K562 (cell line): ENCODE data around the gene FXYD4. TPM values are rescaled to one million over a fixed set of nuclear protein-coding genes. Genes with fewer than 3 reads are reported as not detected.
A peak's percentile ranks its signal among the peaks of the same experiment; 100 is the strongest.

Source experiments
- AFF4 ChIP-seq: sonication (generic); formaldehyde crosslinking; IDR thresholded peaks from 2 replicates; pipeline ENCODE4 v1.8.0; 2023; ENCODE audit warnings: mild to moderate bottlenecking, missing genetic modification reagents
- CBX5 ChIP-seq: IDR thresholded peaks from 2 replicates; pipeline ENCODE4 v1.6.1; 2014; ENCODE audit warnings: low read depth, borderline replicate concordance
- CHCHD3 ChIP-seq: fragments of 250-450 bp; sonication (Bioruptor Pico); IDR thresholded peaks from 2 replicates; pipeline ENCODE4 v2.1.2; 2022; ENCODE audit warnings: mild to moderate bottlenecking
- CREM ChIP-seq: IDR thresholded peaks from 2 replicates; pipeline ENCODE4 v1.6.1; 2014; ENCODE audit warnings: antibody characterized with exemption, low read depth
- FIP1L1 ChIP-seq: fragments of 200-400 bp; formaldehyde crosslinking; IDR thresholded peaks from 2 replicates; pipeline ENCODE4 v1.6.1; 2018; ENCODE audit warnings: mild to moderate bottlenecking, low read depth, low read length; ENCODE audit not compliant: poor library complexity, severe bottlenecking
- FOXJ2 ChIP-seq: fragments of 200-800 bp; sonication (Bioruptor generic); IDR thresholded peaks from 2 replicates; pipeline ENCODE4 v1.6.1; 2016; ENCODE audit warnings: missing genetic modification characterization, missing compliant biosample characterization
- KAT8 ChIP-seq: fragments of 450-650 bp; IDR thresholded peaks from 2 replicates; pipeline ENCODE4 v1.6.1; 2016; ENCODE audit warnings: low read depth, mild to moderate bottlenecking
- MAFK ChIP-seq: IDR thresholded peaks from 2 replicates; pipeline ENCODE4 v1.6.1; 2011; ENCODE audit warnings: low read length, improper control_type of control experiment
- NONO ChIP-seq, 2 experiments: fragments of 200-400 bp in 1 of 2; fragments of 450-650 bp in 1 of 2; formaldehyde crosslinking in 1 of 2; IDR thresholded peaks; 2 replicates each; pipeline ENCODE4 v1.6.1; 2017; ENCODE audit warnings: low read depth in 2 of 2, mild to moderate bottlenecking in 2 of 2, moderate library complexity in 2 of 2, low read length in 1 of 2
- OTX1 ChIP-seq: fragments of 450-650 bp; formaldehyde crosslinking; IDR thresholded peaks from 2 replicates; pipeline ENCODE4 v1.4.0; 2022; ENCODE audit warnings: mild to moderate bottlenecking
- polyA plus RNA-seq, 8 experiments: library from polyadenylated mRNA; depleted of rRNA in 4 of 8; stranded (reverse) in 5 of 8; unstranded in 3 of 8; fragments of >200 nt; fragmentation: Nextera tagmentation in 2 of 8; fragmentation: Illumina TruSeq in 1 of 8; extraction: Ambion mirVana in 2 of 8; extraction: Trizol in 1 of 8; gene quantifications; 2 replicates each; pipeline versions ENCODE4 v1.2.1 to v1.2.3, GENCODE V29; 2011 to 2014; ENCODE audit warnings: inconsistent platforms in 1 of 8, missing spikeins in 1 of 8
- total RNA-seq, 7 experiments: library from RNA; depleted of rRNA in 6 of 7; stranded (reverse); fragments of >200 nt in 6 of 7; fragmentation: Illumina TruSeq in 2 of 7; extraction: Trizol in 2 of 7; gene quantifications; 2 replicates each; pipeline versions ENCODE4 v1.2.1 to v1.2.3, GENCODE V29; 2011 to 2021; ENCODE audit warnings: low replicate concordance in 1 of 7
- TF ChIP-seq, protein P1 (sequence below): fragments of 450-650 bp; IDR thresholded peaks from 2 replicates; pipeline ENCODE4 v1.6.1; 2016; ENCODE audit warnings: mild to moderate bottlenecking, moderate library complexity

FXYD4 gene
- total and polyA plus RNA-seq, 9 of the 15 experiments (the other 6 are each of a cell fraction or from before 2014, with no cell fraction given): not detected

GRCh38 chr10:43396061-43396927 lies 24.9 kb downstream of the FXYD4 start (continued):
- TF ChIP-seq, protein P1, sequence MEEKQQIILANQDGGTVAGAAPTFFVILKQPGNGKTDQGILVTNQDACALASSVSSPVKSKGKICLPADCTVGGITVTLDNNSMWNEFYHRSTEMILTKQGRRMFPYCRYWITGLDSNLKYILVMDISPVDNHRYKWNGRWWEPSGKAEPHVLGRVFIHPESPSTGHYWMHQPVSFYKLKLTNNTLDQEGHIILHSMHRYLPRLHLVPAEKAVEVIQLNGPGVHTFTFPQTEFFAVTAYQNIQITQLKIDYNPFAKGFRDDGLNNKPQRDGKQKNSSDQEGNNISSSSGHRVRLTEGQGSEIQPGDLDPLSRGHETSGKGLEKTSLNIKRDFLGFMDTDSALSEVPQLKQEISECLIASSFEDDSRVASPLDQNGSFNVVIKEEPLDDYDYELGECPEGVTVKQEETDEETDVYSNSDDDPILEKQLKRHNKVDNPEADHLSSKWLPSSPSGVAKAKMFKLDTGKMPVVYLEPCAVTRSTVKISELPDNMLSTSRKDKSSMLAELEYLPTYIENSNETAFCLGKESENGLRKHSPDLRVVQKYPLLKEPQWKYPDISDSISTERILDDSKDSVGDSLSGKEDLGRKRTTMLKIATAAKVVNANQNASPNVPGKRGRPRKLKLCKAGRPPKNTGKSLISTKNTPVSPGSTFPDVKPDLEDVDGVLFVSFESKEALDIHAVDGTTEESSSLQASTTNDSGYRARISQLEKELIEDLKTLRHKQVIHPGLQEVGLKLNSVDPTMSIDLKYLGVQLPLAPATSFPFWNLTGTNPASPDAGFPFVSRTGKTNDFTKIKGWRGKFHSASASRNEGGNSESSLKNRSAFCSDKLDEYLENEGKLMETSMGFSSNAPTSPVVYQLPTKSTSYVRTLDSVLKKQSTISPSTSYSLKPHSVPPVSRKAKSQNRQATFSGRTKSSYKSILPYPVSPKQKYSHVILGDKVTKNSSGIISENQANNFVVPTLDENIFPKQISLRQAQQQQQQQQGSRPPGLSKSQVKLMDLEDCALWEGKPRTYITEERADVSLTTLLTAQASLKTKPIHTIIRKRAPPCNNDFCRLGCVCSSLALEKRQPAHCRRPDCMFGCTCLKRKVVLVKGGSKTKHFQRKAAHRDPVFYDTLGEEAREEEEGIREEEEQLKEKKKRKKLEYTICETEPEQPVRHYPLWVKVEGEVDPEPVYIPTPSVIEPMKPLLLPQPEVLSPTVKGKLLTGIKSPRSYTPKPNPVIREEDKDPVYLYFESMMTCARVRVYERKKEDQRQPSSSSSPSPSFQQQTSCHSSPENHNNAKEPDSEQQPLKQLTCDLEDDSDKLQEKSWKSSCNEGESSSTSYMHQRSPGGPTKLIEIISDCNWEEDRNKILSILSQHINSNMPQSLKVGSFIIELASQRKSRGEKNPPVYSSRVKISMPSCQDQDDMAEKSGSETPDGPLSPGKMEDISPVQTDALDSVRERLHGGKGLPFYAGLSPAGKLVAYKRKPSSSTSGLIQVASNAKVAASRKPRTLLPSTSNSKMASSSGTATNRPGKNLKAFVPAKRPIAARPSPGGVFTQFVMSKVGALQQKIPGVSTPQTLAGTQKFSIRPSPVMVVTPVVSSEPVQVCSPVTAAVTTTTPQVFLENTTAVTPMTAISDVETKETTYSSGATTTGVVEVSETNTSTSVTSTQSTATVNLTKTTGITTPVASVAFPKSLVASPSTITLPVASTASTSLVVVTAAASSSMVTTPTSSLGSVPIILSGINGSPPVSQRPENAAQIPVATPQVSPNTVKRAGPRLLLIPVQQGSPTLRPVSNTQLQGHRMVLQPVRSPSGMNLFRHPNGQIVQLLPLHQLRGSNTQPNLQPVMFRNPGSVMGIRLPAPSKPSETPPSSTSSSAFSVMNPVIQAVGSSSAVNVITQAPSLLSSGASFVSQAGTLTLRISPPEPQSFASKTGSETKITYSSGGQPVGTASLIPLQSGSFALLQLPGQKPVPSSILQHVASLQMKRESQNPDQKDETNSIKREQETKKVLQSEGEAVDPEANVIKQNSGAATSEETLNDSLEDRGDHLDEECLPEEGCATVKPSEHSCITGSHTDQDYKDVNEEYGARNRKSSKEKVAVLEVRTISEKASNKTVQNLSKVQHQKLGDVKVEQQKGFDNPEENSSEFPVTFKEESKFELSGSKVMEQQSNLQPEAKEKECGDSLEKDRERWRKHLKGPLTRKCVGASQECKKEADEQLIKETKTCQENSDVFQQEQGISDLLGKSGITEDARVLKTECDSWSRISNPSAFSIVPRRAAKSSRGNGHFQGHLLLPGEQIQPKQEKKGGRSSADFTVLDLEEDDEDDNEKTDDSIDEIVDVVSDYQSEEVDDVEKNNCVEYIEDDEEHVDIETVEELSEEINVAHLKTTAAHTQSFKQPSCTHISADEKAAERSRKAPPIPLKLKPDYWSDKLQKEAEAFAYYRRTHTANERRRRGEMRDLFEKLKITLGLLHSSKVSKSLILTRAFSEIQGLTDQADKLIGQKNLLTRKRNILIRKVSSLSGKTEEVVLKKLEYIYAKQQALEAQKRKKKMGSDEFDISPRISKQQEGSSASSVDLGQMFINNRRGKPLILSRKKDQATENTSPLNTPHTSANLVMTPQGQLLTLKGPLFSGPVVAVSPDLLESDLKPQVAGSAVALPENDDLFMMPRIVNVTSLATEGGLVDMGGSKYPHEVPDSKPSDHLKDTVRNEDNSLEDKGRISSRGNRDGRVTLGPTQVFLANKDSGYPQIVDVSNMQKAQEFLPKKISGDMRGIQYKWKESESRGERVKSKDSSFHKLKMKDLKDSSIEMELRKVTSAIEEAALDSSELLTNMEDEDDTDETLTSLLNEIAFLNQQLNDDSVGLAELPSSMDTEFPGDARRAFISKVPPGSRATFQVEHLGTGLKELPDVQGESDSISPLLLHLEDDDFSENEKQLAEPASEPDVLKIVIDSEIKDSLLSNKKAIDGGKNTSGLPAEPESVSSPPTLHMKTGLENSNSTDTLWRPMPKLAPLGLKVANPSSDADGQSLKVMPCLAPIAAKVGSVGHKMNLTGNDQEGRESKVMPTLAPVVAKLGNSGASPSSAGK: peak; percentile 90
- TF ChIP-seq NONO (IDR thresholded peaks at IDR 0.05; ENCODE audit: low read depth in 2 of 2, low read length in 1 of 2) (peak in 1 of 2 experiments; percentile 85; a peak in 2 of 4 replicates), OTX1 (CRISPR knock-in tag) (no peak), CHCHD3 (CRISPR knock-in tag) (0 out of 2 replicates have a peak, but pooled peaks have one; percentile 38), FOXJ2 (tag) (0 out of 2 replicates have a peak, but pooled peaks have one; percentile 40), CREM (peak; percentile 14; the same call in 1 of the 2 replicates), KAT8 (no peak), FIP1L1 (peak; percentile 78), MAFK (no peak), AFF4 (peak; percentile 90), CBX5 (no peak)
